ENCODE data around the gene PHPT1. TPM values are rescaled to one million over a fixed set of nuclear protein-coding genes. Genes with fewer than 3 reads are reported as not detected.
"Not testable (repeated sequence)": the region's sequence is repeated elsewhere in the genome, so short reads cannot be mapped to it uniquely, and the experiment has no call there.

PHPT1 gene
- total and polyA plus RNA-seq, 8 donors: 31.5 to 168 (median 42.9) TPM

DNA sequence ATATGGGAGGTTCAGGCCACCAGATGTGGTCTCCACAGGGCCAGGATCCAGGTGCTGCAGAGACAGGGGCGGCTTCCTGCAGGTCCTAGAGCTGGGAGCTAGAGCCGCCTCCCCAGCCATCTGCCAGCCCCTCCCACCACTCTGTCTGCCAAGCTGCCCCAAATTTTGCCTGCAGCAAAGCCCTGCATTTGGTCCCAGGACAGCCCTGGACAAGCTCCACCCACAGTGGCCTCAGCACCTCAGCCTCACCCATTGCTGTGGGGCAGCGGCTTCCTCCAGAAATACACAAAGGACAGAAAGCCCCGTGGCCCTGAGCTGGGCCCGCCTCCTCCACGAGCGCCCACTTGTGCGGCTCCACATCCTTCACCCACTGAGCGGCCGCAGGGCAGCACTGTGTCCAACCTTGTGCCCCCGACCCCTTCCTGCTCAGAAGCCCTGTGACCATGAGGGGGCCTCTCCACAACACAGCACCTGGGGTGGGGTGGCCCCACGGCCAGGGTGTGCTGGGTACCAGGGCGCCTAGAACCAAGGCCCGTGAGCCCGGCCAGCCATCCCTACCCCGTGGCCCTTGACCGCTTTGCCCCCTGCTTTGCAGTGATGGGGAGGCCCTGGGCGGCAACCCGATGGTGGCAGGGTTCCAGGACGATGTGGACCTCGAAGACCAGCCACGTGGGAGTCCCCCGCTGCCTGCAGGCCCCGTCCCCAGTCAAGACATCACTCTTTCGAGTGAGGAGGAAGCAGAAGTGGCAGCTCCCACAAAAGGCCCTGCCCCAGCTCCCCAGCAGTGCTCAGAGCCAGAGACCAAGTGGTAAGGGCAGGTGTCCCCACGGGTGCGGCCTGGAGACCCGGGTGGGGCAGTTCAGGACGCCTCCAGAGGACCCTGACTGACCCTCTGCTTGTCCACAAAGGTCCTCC, 10.6 kb upstream of the PHPT1 start:
- H3K27ac ChIP-seq: no peak overlapping the region
- H3K27me3 ChIP-seq: peaks cover 0 to 12% (median 5%) of the 10 kb centered on the region in 3 donors
- no peaks in the 10 kb centered on the region for H3K9me3 ChIP-seq
- H3K36me3 ChIP-seq: peaks cover 12 to 68% (median 62%) of the 10 kb centered on the region in 4 donors
- TF ChIP-seq EP300 (IDR thresholded peaks at IDR 0.05): no peak
- intact Hi-C loops (cut with DNase I; ENCODE audit: low total_unique reads): no loop called here
- peaks cover 29 to 38% (median 36%) of the 10 kb centered on the region in 4 donors for H3K4me1 ChIP-seq
- DNase-seq: no peak
- 79 to 85% (median 82%) methylated on average over 18 to 29 of the region's 29 CpGs for WGBS, 5 donors
- no peak overlapping the region for H3K4me3 ChIP-seq

DNA sequence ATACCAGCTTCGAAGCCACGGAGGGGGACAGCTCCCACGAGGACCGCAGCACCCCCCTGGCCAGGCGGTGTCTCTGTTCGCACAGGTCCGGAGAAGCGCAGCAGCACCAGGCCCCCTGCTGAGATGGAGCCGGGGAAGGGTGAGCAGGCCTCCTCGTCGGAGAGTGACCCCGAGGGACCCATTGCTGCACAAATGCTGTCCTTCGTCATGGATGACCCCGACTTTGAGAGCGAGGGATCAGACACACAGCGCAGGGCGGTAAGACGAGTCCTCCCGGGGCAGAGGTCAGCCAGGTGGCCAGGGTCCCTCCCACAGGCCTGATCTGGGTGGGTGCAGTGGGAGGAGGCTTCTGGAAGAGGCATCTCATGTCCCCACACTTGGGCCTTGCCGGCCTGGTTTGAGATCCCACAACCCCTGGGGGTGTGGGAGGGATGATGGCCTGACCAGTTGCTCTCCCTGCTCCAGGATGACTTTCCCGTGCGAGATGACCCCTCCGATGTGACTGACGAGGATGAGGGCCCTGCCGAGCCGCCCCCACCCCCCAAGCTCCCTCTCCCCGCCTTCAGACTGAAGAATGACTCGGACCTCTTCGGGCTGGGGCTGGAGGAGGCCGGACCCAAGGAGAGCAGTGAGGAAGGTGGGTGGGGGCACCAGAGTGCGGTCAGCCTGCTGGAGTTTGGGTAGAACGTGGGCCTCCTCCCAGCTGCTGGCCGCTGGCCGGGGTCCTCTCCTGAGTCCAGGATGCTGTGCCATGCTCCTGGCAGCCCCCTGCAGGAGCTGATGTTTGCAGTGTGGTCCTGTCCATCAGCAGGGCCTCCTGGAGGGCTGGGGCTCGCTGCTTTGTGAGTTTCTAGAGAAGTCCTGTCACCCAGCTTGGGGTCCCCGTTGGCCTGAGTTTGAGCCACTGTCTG, 9.7 kb upstream of the PHPT1 start:
- no peak for DNase-seq
- intact Hi-C loops (cut with DNase I; ENCODE audit: low total_unique reads): no loop called here
- peak overlapping the region in 1 of 5 donors; percentile 69 for H3K27ac ChIP-seq

DNA sequence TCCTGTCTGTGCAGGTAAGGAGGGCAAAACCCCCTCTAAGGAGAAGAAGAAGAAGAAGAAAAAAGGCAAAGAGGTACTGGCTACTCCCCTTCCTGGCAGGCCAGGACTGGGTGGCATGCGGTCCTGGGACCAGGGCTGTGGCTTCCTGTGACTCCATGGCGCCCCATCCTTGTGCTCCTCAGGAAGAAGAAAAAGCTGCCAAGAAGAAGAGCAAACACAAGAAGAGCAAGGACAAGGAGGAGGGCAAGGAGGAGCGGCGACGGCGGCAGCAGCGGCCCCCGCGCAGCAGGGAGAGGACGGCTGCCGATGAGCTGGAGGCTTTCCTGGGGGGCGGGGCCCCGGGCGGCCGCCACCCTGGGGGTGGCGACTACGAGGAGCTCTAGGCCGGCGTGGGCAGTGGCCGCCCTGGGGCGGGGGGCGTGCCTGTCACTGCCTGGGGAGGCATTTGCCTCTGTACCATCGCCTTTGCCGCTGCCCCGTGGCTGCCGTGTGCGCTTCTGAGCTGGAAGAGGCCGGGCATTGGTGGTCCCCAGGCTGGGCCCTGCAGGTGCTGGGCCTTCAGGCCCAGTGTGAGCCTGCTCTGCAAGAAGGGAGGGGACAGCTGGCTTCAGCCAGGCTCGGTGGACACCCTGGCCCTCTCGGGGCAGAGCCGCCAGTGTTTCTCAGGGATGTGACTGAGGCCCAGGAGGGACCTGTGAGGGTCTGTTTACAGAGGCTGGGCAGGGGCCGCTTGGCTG, 8.9 kb upstream of the PHPT1 start:
- H3K27me3 ChIP-seq: peaks cover 5 to 28% (median 19%) of the 10 kb centered on the region in 3 donors
- peaks cover 12 to 55% (median 53%) of the 10 kb centered on the region in 4 donors for H3K36me3 ChIP-seq
- peaks cover 37 to 53% (median 50%) of the 10 kb centered on the region in 4 donors for H3K4me1 ChIP-seq
- 58 to 67% (median 62%) methylated on average over 26 to 32 of the region's 32 CpGs for WGBS, 5 donors
- DNase-seq: no peak
- intact Hi-C loops (cut with DNase I; ENCODE audit: low total_unique reads): no loop called here
- no peak overlapping the region for H3K4me3 ChIP-seq
- H3K9me3 ChIP-seq: no peaks in the 10 kb centered on the region
- TF ChIP-seq EP300 (IDR thresholded peaks at IDR 0.05) (no peak), POLR2AphosphoS5 (IDR thresholded peaks at IDR 0.05) (no peak), POLR2A (IDR thresholded peaks at IDR 0.05) (no peak)
- TF ChIP-seq, protein P1, sequence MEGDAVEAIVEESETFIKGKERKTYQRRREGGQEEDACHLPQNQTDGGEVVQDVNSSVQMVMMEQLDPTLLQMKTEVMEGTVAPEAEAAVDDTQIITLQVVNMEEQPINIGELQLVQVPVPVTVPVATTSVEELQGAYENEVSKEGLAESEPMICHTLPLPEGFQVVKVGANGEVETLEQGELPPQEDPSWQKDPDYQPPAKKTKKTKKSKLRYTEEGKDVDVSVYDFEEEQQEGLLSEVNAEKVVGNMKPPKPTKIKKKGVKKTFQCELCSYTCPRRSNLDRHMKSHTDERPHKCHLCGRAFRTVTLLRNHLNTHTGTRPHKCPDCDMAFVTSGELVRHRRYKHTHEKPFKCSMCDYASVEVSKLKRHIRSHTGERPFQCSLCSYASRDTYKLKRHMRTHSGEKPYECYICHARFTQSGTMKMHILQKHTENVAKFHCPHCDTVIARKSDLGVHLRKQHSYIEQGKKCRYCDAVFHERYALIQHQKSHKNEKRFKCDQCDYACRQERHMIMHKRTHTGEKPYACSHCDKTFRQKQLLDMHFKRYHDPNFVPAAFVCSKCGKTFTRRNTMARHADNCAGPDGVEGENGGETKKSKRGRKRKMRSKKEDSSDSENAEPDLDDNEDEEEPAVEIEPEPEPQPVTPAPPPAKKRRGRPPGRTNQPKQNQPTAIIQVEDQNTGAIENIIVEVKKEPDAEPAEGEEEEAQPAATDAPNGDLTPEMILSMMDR (IDR thresholded peaks at IDR 0.05): no peak
- peak overlapping the region; percentile 46 to 70 (median 58) for H3K27ac ChIP-seq

More for the DNA sequence above, 9.7 kb upstream of the PHPT1 start:
- Histone ChIP-seq H3K4me1 (peaks cover 37 to 47% (median 45%) of the 10 kb centered on the region in 4 donors), H3K36me3 (peaks cover 12 to 59% (median 56%) of the 10 kb centered on the region in 4 donors), H3K9me3 (no peaks in the 10 kb centered on the region), H3K4me3 (no peak overlapping the region), H3K27me3 (peaks cover 0 to 22% (median 13%) of the 10 kb centered on the region in 3 donors)
- TF ChIP-seq POLR2A (IDR thresholded peaks at IDR 0.05): no peak
- 75 to 90% (median 89%) methylated on average over 14 to 36 of the region's 36 CpGs for WGBS, 5 donors

DNA sequence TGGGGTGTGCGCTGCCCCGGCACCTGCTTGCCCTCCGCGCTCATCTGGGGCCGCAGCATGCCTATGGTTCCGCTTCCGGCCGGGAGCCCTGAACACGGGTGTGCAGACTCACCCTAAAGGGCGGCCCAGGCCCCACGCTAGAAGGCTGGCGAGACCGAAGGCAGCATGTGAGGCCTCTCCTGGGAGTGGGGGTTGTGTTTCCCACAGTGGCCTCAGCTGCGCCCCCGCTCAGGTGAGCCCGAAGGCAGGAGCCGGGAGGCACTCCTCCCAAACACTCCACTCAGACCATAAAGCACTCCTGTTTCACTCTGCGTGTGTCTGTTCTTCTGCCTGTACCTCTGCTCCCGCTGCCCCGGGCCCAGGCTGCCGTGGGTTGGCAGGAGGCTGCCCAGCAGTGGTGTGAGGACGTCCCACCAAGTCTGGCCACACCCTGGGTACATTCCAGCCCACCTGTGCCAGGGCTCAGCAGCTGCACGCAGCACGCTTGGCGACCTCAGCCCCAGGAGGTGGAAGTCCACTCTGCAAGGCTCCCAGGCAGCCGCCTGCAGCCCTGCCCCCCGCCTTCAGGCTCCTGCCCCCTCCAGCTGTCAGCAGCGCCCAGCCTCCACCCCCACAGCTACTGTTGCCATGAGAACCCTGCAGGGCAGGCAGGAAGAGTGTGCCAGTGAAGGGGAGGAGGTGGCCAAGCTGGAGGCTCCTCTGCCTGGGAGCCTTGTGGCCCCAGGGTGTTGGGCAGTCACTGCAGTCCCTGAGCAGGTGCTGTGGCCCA, 8.1 kb upstream of the PHPT1 start:
- Histone ChIP-seq H3K9me3 (no peaks in the 10 kb centered on the region), H3K36me3 (peaks cover 12 to 48% (median 45%) of the 10 kb centered on the region in 4 donors), H3K27ac (peak overlapping the region; percentile 46 to 70 (median 58))

DNA sequence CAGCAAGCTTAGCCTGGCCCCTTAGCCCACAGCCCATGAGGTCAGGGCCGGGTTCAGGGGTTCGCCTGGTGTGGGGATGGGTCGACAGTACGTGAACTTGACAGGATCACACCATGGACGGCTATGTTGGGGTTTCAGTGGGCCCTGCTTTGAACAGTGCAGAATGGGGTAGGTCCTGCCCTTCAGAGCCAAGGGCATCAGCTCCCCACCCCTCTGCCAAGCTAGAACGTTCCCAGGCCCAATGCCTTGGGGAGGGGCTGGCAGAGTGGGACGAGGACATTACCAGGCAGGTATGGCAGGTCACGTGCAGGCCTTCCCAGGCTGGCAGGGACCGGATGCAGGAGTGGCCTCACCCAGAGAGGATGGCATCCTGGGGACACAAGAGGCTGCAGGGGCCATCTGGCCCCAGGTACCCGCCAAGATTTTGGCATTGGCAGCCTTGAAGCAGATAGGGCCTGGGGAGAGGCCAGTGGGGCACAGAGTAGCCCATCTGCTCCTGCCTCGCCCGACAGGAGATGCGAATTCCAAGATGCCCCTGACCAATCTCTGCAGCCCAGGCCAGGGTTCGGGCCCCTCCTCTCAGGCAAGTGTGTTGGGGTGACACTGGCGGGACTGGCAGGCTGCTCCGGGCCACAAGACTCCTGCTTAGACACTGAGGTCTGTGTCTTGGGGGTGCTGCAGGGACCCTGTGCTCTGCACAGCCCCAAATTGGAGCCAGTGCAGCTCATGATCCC, 7.4 kb upstream of the PHPT1 start:
- intact Hi-C loops (cut with DNase I; ENCODE audit: low total_unique reads); H3K9me3 ChIP-seq; DNase-seq: not testable (repeated sequence)
- Histone ChIP-seq H3K27me3 (peaks cover 12 to 43% (median 34%) of the 10 kb centered on the region in 3 donors), H3K36me3 (peaks cover 12 to 40% (median 38%) of the 10 kb centered on the region in 4 donors), H3K27ac (peak overlapping the region; percentile 46 to 70 (median 58)), H3K4me1 (peaks cover 47 to 66% (median 64%) of the 10 kb centered on the region in 4 donors), H3K4me3 (peak overlapping the region; percentile 42 to 55 (median 46))
- 36 to 53% (median 41%) methylated on average over 8 to 16 of the region's 16 CpGs for WGBS, 5 donors

More for the DNA sequence above, 8.1 kb upstream of the PHPT1 start:
- H3K27me3 ChIP-seq: peaks cover 12 to 36% (median 27%) of the 10 kb centered on the region in 3 donors
- peaks cover 40 to 59% (median 58%) of the 10 kb centered on the region in 4 donors for H3K4me1 ChIP-seq
- TF ChIP-seq POLR2A (IDR thresholded peaks at IDR 0.05) (no peak), EP300 (IDR thresholded peaks at IDR 0.05) (no peak), POLR2AphosphoS5 (IDR thresholded peaks at IDR 0.05) (peak in 1 of 3 donors; percentile 27)
- peak; percentile 86 to 91 for DNase-seq
- no peak overlapping the region for H3K4me3 ChIP-seq
- intact Hi-C loops (cut with DNase I; ENCODE audit: low total_unique reads): no loop called here
- 42 to 57% (median 52%) methylated on average over 17 to 28 of the region's 28 CpGs for WGBS, 5 donors

Data from stomach (tissue), 9 donors.